ENCODE results near the gene NEUROG1. TPM values are rescaled to one million over a fixed set of nuclear protein-coding genes. Genes with fewer than 3 reads are reported as not detected.
A peak's percentile ranks its signal among the peaks of the same experiment; 100 is the strongest.

NEUROG1 gene
- total RNA-seq, 4 donors from 2014 or later = not detected

DNA sequence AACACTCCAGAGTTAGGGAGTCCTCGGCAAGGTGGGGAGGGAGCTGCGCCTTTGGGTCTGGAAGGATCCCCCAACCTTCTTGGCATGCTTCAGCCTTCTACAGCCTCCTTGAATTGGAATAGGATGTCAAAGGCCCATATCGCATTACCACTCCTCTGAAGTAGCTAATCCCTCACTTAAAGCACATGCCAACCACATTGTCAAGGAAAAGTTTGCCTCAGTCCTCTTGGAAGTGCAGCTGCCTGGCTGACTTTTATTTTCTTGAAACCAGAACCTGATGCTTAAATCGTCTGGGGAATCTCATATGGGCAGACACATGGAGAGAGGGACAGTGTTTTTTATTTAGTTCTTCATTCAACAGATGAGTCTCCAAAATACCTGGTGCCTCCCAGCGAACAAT is 28.6 kb upstream of the NEUROG1 start:
- 82 to 87% methylated on average over 5 of the region's 5 CpGs for whole genome bisulfite sequencing, 2 donors
- Histone ChIP-seq H3K27me3 (no peaks in the 10 kb centered on the region), H3K9me3 (no peaks in the 10 kb centered on the region), H3K36me3 (no peaks in the 10 kb centered on the region), H3K27ac (no peak overlapping the region), H3K4me1 (no peaks in the 10 kb centered on the region), H3K4me3 (replicated peaks in 1 of 3) (no peak overlapping the region)
- DNase-seq = no peak
- TF ChIP-seq, protein P1, sequence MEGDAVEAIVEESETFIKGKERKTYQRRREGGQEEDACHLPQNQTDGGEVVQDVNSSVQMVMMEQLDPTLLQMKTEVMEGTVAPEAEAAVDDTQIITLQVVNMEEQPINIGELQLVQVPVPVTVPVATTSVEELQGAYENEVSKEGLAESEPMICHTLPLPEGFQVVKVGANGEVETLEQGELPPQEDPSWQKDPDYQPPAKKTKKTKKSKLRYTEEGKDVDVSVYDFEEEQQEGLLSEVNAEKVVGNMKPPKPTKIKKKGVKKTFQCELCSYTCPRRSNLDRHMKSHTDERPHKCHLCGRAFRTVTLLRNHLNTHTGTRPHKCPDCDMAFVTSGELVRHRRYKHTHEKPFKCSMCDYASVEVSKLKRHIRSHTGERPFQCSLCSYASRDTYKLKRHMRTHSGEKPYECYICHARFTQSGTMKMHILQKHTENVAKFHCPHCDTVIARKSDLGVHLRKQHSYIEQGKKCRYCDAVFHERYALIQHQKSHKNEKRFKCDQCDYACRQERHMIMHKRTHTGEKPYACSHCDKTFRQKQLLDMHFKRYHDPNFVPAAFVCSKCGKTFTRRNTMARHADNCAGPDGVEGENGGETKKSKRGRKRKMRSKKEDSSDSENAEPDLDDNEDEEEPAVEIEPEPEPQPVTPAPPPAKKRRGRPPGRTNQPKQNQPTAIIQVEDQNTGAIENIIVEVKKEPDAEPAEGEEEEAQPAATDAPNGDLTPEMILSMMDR (IDR thresholded peaks at IDR 0.05) = no peak
- TF ChIP-seq POLR2A (IDR thresholded peaks at IDR 0.05) = no peak
- intact Hi-C loops (cut with DNase I) = loop anchor here (5.0 kb wide), 2 partner anchors 168 to 268 kb away; partner anchors contain the start of gene SLC25A48

DNA sequence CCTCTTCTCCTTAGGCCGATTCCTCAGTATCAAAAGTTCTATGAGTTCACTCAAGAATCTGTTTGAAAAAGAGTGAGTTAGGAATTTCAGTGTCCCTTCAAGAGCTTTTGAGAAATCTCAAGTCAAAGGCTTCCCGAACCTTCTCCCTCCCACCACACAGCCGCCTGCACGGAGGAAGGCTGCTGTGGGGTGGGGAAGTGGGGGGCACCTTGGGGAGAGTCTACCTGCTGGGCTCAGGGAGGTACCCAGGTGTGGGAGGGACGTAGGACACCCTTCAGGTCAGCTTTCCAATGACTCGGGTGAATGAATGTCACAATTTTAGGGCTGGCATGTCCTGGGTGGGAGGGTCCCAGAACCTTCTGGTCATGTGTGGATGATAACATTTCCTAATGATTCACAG is 25.5 kb upstream of the NEUROG1 start:
- H3K36me3 ChIP-seq = no peaks in the 10 kb centered on the region
- no peaks in the 10 kb centered on the region for H3K9me3 ChIP-seq
- H3K27me3 ChIP-seq = no peaks in the 10 kb centered on the region
- intact Hi-C loops (cut with DNase I) = loop anchor here (5.0 kb wide), 2 partner anchors 171 to 271 kb away; partner anchors contain the start of gene SLC25A48
- no peak for DNase-seq
- TF ChIP-seq POLR2A (IDR thresholded peaks at IDR 0.05) = no peak
- TF ChIP-seq, protein P1 (IDR thresholded peaks at IDR 0.05) = no peak
- no peaks in the 10 kb centered on the region for H3K4me1 ChIP-seq
- no peak overlapping the region for H3K27ac ChIP-seq
- 70 to 72% methylated on average over 6 of the region's 6 CpGs for WGBS, 2 donors
- no peak overlapping the region for H3K4me3 ChIP-seq (replicated peaks in 1 of 3)

DNA sequence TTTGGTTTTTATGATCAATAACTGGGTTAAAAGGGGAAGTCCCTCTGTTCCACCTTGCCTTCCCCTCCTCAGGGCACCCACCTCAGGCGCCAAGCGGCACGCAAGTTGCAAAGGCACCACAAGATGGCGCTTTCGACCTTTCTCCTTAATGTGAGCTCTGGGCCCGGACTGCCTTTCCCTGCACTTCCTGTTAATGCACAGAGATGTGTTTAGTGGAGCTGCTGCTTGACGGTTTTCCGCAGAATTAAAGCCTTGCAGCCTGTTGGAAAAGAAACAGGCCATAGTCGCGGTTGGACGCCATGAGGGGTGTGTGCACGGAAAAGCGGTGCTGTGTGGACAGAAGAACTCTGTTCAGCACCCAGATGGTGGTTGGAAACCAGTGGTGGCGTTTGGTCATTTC is 25.1 kb upstream of the NEUROG1 start:
- DNase-seq = peak; percentile 73 to 78
- Histone ChIP-seq H3K27me3 (no peaks in the 10 kb centered on the region), H3K4me3 (replicated peaks in 1 of 3) (no peak overlapping the region), H3K36me3 (no peaks in the 10 kb centered on the region), H3K27ac (no peak overlapping the region), H3K4me1 (no peaks in the 10 kb centered on the region), H3K9me3 (no peaks in the 10 kb centered on the region)
- 11 to 14% methylated on average over 13 to 14 of the region's 14 CpGs for WGBS, 2 donors
- TF ChIP-seq, protein P1 (IDR thresholded peaks at IDR 0.05) = peak; percentile 40 to 85 (median 63)
- no peak for TF ChIP-seq POLR2A (IDR thresholded peaks at IDR 0.05)
- intact Hi-C loops (cut with DNase I) = loop anchor here (5.0 kb wide), 2 partner anchors 171 to 271 kb away; partner anchors contain the start of gene SLC25A48

DNA sequence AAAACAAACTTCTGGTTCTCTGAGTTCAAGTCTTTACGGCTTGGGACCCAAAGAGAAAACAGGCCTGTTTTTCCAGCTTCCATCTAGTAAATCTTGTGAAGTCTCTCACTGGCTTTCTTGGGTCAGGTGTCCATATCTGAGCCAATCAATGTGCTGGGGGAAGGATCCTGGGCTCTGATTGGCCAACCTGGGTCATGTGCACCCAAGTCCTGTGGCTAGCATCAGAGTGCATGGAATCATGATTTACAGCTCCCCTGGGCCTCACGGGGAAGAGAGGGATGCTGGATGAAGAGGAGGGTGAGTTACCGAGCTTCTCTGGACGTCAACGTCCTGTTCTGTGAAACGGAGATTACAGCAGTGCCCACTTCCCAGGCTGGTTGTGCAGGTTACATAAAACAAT is 23.6 kb upstream of the NEUROG1 start:
- DNase-seq = no peak
- Histone ChIP-seq H3K27me3 (peaks cover 6% of the 10 kb centered on the region), H3K4me3 (replicated peaks in 1 of 3) (no peak overlapping the region), H3K9me3 (no peaks in the 10 kb centered on the region), H3K27ac (no peak overlapping the region), H3K4me1 (no peaks in the 10 kb centered on the region), H3K36me3 (no peaks in the 10 kb centered on the region)
- intact Hi-C loops (cut with DNase I) = no loop called here
- TF ChIP-seq, protein P1 (IDR thresholded peaks at IDR 0.05) = no peak
- TF ChIP-seq POLR2A (IDR thresholded peaks at IDR 0.05) = no peak
- 53 to 76% methylated on average over 6 of the region's 6 CpGs for WGBS, 2 donors

DNA sequence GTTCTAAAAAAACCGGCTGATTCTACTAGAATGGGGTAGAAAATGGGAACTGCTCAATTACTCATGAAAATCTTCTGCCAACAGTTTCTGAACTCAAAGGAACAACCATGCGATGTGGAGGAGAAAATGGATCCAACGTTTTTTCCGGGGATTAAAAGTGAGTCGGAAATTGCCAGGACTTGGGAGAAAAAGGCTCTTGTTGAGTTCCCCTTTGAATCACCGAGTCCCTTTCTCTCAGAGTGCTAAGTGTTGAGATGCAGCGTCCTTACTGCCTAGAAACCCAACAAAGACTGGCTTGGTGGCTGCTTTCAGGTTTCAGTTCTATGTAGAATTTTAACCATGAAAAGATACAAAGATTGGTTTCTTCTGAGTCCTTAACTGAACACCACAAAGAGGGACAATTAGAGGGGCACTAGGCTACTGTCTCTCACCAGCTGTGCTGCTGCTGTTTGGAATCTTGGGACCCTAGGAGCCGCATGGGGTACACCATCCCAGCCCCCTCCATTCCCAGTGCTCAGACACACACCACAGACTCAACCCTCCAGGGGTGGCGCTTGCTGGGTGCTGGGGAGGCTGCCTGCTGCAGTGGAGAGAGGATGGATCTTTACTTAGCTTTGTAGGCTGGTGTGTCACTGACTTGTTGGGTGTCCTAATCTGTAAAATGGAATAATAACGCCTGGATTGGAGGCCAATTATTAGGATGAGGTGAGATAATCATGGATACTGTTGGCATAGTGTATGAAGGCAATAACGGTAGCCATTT is 21.5 kb upstream of the NEUROG1 start:
- H3K27me3 ChIP-seq = peaks cover 6% of the 10 kb centered on the region
- no peak for DNase-seq
- TF ChIP-seq, protein P1 (IDR thresholded peaks at IDR 0.05) = no peak
- TF ChIP-seq POLR2A (IDR thresholded peaks at IDR 0.05) = no peak
- no peaks in the 10 kb centered on the region for H3K36me3 ChIP-seq
- no peak overlapping the region for H3K4me3 ChIP-seq (replicated peaks in 1 of 3)
- no peaks in the 10 kb centered on the region for H3K4me1 ChIP-seq
- intact Hi-C loops (cut with DNase I) = no loop called here
- H3K27ac ChIP-seq = no peak overlapping the region
- H3K9me3 ChIP-seq = no peaks in the 10 kb centered on the region
- WGBS, 2 donors = 77% methylated on average over 11 of the region's 11 CpGs

All from thyroid gland (tissue), 4 donors.